WTC11 (cell line): ENCODE results near the gene ROR2. TPM values are rescaled to one million over a fixed set of nuclear protein-coding genes. Genes with fewer than 3 reads are reported as not detected.

Experiments used
- ATAC-seq: fragments of 200-7000 bp; cut with Tn5 transposase; 2 replicates; pipeline ENCODE4 v1.10.0; 2021; ENCODE audit warnings: mild to moderate bottlenecking, moderate library complexity
- CTCF ChIA-PET: fragments of 300-600 bp; sonication (Branson Sonifier 250); formaldehyde crosslinking; loops from one replicate; lab custom pipeline; 2021; ENCODE audit warnings: antibody characterized with exemption; lab: Charles Lee
- POLR2A ChIA-PET: fragments of 350-600 bp; sonication (Branson Sonifier 250); formaldehyde crosslinking; loops from one replicate; lab custom pipeline; 2021; ENCODE audit warnings: antibody characterized with exemption; lab: Charles Lee
- DNase-seq: peaks from one replicate; pipeline ENCODE4 v3.0.0; 2021; ENCODE audit warnings: low spot score
- H3K27ac Mint-ChIP-seq: 2 replicates; pipeline ENCODE4 v1.8.0; 2021; ENCODE audit warnings: mixed read lengths
- H3K27me3 Mint-ChIP-seq: 2 replicates; pipeline ENCODE4 v1.8.0; 2021; ENCODE audit warnings: low read depth, mild to moderate bottlenecking, moderate library complexity, mixed read lengths
- H3K36me3 Mint-ChIP-seq: 2 replicates; pipeline ENCODE4 v1.8.0; 2021; ENCODE audit warnings: mixed read lengths
- H3K4me1 Mint-ChIP-seq: 2 replicates; pipeline ENCODE4 v1.8.0; 2022; ENCODE audit warnings: mixed read lengths
- H3K4me3 Mint-ChIP-seq: 2 replicates; pipeline ENCODE4 v1.8.0; 2021; ENCODE audit warnings: mild to moderate bottlenecking, moderate library complexity, mixed read lengths
- H3K9me3 Mint-ChIP-seq: 2 replicates; pipeline ENCODE4 v1.8.0; 2021; ENCODE audit warnings: mixed read lengths
- ERG ChIP-seq: fragments of 250-450 bp; sonication (Bioruptor Pico); IDR thresholded peaks from 2 replicates; pipeline ENCODE4 v1.8.0; 2021; ENCODE audit warnings: mild to moderate bottlenecking
- FOXJ3 ChIP-seq: sonication (generic); formaldehyde crosslinking; IDR thresholded peaks from 2 replicates; pipeline ENCODE4 v1.9.0; 2021; ENCODE audit warnings: missing genetic modification reagents, mild to moderate bottlenecking, borderline replicate concordance
- HMGA2 ChIP-seq: fragments of 250-450 bp; sonication (Bioruptor Pico); IDR thresholded peaks from 2 replicates; pipeline ENCODE4 v1.4.0; 2021; ENCODE audit warnings: mild to moderate bottlenecking, moderate library complexity
- JUN ChIP-seq: sonication (generic); formaldehyde crosslinking; IDR thresholded peaks from 2 replicates; pipeline ENCODE4 v1.8.0; 2023; ENCODE audit warnings: mild to moderate bottlenecking, missing genetic modification reagents
- MAX ChIP-seq: sonication (generic); formaldehyde crosslinking; IDR thresholded peaks from 2 replicates; pipeline ENCODE4 v1.8.0; 2022; ENCODE audit warnings: mild to moderate bottlenecking, missing genetic modification reagents
- NFYB ChIP-seq: sonication (generic); formaldehyde crosslinking; conservative IDR thresholded peaks from 2 replicates; pipeline ENCODE4 v1.8.0; 2022; ENCODE audit warnings: low read depth, missing genetic modification reagents
- NR1H2 ChIP-seq: sonication (generic); formaldehyde crosslinking; IDR thresholded peaks from 2 replicates; pipeline ENCODE4 v1.9.0; 2021; ENCODE audit warnings: mild to moderate bottlenecking, moderate library complexity, missing genetic modification reagents
- RELA ChIP-seq: sonication (generic); formaldehyde crosslinking; IDR thresholded peaks from 2 replicates; pipeline ENCODE4 v1.8.1; 2022; ENCODE audit warnings: missing genetic modification reagents, mild to moderate bottlenecking, borderline replicate concordance
- SMAD3 ChIP-seq: sonication (generic); formaldehyde crosslinking; IDR thresholded peaks from 2 replicates; pipeline ENCODE4 v1.8.0; 2022; ENCODE audit warnings: missing genetic modification reagents, mild to moderate bottlenecking, borderline replicate concordance
- TEAD4 ChIP-seq: sonication (generic); formaldehyde crosslinking; IDR thresholded peaks from 2 replicates; pipeline ENCODE4 v1.8.0; 2022; ENCODE audit warnings: mild to moderate bottlenecking, missing genetic modification reagents
- ZBTB21 ChIP-seq: sonication (generic); formaldehyde crosslinking; IDR thresholded peaks from 2 replicates; pipeline ENCODE4 v1.8.1; 2023; ENCODE audit warnings: mild to moderate bottlenecking, missing genetic modification reagents, borderline replicate concordance
- ZNF121 ChIP-seq: sonication (generic); formaldehyde crosslinking; IDR thresholded peaks from 2 replicates; pipeline ENCODE4 v1.8.0; 2023; ENCODE audit warnings: missing genetic modification reagents
- ZNF423 ChIP-seq: fragments of 250-450 bp; sonication (Bioruptor Pico); IDR thresholded peaks from 2 replicates; pipeline ENCODE4 v2.1.2; 2022; ENCODE audit warnings: mild to moderate bottlenecking, moderate library complexity
- ZNF512 ChIP-seq: sonication (generic); formaldehyde crosslinking; IDR thresholded peaks from 2 replicates; pipeline ENCODE4 v1.8.1; 2022; ENCODE audit warnings: missing genetic modification reagents, borderline replicate concordance
- ZNF671 ChIP-seq: fragments of 250-450 bp; sonication (Bioruptor Pico); IDR thresholded peaks from 2 replicates; pipeline ENCODE4 v1.8.0; 2021; ENCODE audit warnings: mild to moderate bottlenecking
- total RNA-seq: library from RNA; stranded (reverse); gene quantifications from 3 replicates; pipeline ENCODE4 v1.2.3, GENCODE V29; 2021
- TF ChIP-seq, protein P1 (sequence below): sonication (generic); formaldehyde crosslinking; conservative IDR thresholded peaks from 2 replicates; pipeline ENCODE4 v1.8.1; 2023; ENCODE audit warnings: mild to moderate bottlenecking, low read depth, missing genetic modification reagents, moderate library complexity
- TF ChIP-seq, protein P2 (sequence below): sonication (generic); formaldehyde crosslinking; IDR thresholded peaks from 2 replicates; pipeline ENCODE4 v1.8.1; 2022; ENCODE audit warnings: mild to moderate bottlenecking, moderate library complexity, missing genetic modification reagents
- TF ChIP-seq, protein P3 (sequence below): fragments of 250-450 bp; sonication (Bioruptor Pico); IDR thresholded peaks from 2 replicates; pipeline ENCODE4 v2.1.2; 2022; ENCODE audit warnings: mild to moderate bottlenecking, moderate library complexity
- TF ChIP-seq, protein P4 (sequence below): sonication (generic); formaldehyde crosslinking; IDR thresholded peaks from 2 replicates; pipeline ENCODE4 v1.8.0; 2022; ENCODE audit warnings: mild to moderate bottlenecking, missing genetic modification reagents
- TF ChIP-seq, protein P5 (sequence below): sonication (generic); formaldehyde crosslinking; IDR thresholded peaks from 2 replicates; pipeline ENCODE4 v1.8.0; 2022; ENCODE audit warnings: missing genetic modification reagents
- TF ChIP-seq, protein P6 (sequence below): sonication (generic); formaldehyde crosslinking; IDR thresholded peaks from 2 replicates; pipeline ENCODE4 v1.8.0; 2023; ENCODE audit warnings: missing genetic modification reagents

The ROR2 gene
- total RNA-seq, 1 experiment from 2014 or later: 19.8 TPM

DNA sequence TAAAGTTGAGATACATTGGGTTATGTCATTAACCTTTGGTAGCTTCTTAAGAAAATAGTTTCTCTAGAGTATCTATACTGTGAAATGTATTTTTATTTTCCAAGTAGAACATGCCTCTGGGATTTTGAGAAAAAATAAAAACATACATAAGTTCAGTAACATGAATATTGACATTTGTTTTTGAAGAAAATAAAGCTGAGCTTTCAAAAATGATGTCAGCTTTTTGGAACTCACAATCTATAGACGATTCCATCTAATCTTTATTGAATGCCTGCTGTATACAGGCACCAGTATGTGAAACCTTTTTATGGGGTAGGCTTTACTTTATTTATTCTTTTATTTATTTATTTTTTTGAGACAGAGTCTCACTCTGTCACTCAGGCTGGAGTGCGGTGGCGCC lies 350.5 kb downstream of the ROR2 start:
- POLR2A ChIA-PET: no interaction called here
- no peak for DNase-seq
- ATAC-seq: no peak
- peaks cover 8% of the 10 kb centered on the region for H3K4me1 Mint-ChIP-seq
- no peaks in the 10 kb centered on the region for H3K36me3 Mint-ChIP-seq
- TF ChIP-seq, protein P1, sequence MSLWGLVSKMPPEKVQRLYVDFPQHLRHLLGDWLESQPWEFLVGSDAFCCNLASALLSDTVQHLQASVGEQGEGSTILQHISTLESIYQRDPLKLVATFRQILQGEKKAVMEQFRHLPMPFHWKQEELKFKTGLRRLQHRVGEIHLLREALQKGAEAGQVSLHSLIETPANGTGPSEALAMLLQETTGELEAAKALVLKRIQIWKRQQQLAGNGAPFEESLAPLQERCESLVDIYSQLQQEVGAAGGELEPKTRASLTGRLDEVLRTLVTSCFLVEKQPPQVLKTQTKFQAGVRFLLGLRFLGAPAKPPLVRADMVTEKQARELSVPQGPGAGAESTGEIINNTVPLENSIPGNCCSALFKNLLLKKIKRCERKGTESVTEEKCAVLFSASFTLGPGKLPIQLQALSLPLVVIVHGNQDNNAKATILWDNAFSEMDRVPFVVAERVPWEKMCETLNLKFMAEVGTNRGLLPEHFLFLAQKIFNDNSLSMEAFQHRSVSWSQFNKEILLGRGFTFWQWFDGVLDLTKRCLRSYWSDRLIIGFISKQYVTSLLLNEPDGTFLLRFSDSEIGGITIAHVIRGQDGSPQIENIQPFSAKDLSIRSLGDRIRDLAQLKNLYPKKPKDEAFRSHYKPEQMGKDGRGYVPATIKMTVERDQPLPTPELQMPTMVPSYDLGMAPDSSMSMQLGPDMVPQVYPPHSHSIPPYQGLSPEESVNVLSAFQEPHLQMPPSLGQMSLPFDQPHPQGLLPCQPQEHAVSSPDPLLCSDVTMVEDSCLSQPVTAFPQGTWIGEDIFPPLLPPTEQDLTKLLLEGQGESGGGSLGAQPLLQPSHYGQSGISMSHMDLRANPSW (CRISPR knock-in tag): no peak
- no peak for TF ChIP-seq ZNF512 (CRISPR knock-in tag)
- TF ChIP-seq HMGA2 (CRISPR knock-in tag): no peak
- TF ChIP-seq TEAD4 (CRISPR knock-in tag): no peak
- TF ChIP-seq JUN (CRISPR knock-in tag): no peak
- TF ChIP-seq, protein P2, sequence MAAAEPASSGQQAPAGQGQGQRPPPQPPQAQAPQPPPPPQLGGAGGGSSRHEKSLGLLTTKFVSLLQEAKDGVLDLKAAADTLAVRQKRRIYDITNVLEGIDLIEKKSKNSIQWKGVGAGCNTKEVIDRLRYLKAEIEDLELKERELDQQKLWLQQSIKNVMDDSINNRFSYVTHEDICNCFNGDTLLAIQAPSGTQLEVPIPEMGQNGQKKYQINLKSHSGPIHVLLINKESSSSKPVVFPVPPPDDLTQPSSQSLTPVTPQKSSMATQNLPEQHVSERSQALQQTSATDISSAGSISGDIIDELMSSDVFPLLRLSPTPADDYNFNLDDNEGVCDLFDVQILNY (CRISPR knock-in tag): no peak
- no peak for TF ChIP-seq ZNF423 (CRISPR knock-in tag)
- TF ChIP-seq MAX: no peak
- no peak for TF ChIP-seq FOXJ3 (CRISPR knock-in tag)
- TF ChIP-seq, protein P3, sequence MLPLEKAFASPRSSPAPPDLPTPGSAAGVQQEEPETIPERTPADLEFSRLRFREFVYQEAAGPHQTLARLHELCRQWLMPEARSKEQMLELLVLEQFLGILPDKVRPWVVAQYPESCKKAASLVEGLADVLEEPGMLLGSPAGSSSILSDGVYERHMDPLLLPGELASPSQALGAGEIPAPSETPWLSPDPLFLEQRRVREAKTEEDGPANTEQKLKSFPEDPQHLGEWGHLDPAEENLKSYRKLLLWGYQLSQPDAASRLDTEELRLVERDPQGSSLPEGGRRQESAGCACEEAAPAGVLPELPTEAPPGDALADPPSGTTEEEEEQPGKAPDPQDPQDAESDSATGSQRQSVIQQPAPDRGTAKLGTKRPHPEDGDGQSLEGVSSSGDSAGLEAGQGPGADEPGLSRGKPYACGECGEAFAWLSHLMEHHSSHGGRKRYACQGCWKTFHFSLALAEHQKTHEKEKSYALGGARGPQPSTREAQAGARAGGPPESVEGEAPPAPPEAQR (CRISPR knock-in tag): no peak
- TF ChIP-seq NFYB (CRISPR knock-in tag): no peak
- TF ChIP-seq ZNF121 (CRISPR knock-in tag): no peak
- no peak for TF ChIP-seq RELA
- no peak for TF ChIP-seq ZNF671 (CRISPR knock-in tag)
- TF ChIP-seq, all 79 proteins: peak for 0
- Mint-ChIP-seq H3K9me3 (no peaks in the 10 kb centered on the region), H3K4me3 (no peak overlapping the region), H3K27ac (no peak overlapping the region), H3K27me3 (no peaks in the 10 kb centered on the region; the same call in 1 of the 2 replicates)
- CTCF ChIA-PET: no interaction called here

GRCh38 chr9:91591627-91592026 lies 358.4 kb downstream of the ROR2 start:
- H3K27me3 Mint-ChIP-seq: no peaks in the 10 kb centered on the region
- POLR2A ChIA-PET: interaction anchor here (0.7 kb wide), 1 partner anchor 324 kb away, joined by 4 read pairs; no protein-coding TSS in a partner anchor
- no peak overlapping the region for H3K27ac Mint-ChIP-seq
- H3K9me3 Mint-ChIP-seq: no peaks in the 10 kb centered on the region
- ATAC-seq (no peak), DNase-seq (no peak)
- H3K4me1 Mint-ChIP-seq: peaks cover 6% of the 10 kb centered on the region; the same call in 1 of the 2 replicates
- H3K4me3 Mint-ChIP-seq: no peak overlapping the region
- no peaks in the 10 kb centered on the region for H3K36me3 Mint-ChIP-seq
- CTCF ChIA-PET: interaction anchor here (0.6 kb wide), 1 partner anchor 13 kb away, joined by 3 read pairs; no protein-coding TSS in a partner anchor
- TF ChIP-seq, protein P4, sequence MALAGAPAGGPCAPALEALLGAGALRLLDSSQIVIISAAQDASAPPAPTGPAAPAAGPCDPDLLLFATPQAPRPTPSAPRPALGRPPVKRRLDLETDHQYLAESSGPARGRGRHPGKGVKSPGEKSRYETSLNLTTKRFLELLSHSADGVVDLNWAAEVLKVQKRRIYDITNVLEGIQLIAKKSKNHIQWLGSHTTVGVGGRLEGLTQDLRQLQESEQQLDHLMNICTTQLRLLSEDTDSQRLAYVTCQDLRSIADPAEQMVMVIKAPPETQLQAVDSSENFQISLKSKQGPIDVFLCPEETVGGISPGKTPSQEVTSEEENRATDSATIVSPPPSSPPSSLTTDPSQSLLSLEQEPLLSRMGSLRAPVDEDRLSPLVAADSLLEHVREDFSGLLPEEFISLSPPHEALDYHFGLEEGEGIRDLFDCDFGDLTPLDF (CRISPR knock-in tag): no peak
- TF ChIP-seq, protein P5, sequence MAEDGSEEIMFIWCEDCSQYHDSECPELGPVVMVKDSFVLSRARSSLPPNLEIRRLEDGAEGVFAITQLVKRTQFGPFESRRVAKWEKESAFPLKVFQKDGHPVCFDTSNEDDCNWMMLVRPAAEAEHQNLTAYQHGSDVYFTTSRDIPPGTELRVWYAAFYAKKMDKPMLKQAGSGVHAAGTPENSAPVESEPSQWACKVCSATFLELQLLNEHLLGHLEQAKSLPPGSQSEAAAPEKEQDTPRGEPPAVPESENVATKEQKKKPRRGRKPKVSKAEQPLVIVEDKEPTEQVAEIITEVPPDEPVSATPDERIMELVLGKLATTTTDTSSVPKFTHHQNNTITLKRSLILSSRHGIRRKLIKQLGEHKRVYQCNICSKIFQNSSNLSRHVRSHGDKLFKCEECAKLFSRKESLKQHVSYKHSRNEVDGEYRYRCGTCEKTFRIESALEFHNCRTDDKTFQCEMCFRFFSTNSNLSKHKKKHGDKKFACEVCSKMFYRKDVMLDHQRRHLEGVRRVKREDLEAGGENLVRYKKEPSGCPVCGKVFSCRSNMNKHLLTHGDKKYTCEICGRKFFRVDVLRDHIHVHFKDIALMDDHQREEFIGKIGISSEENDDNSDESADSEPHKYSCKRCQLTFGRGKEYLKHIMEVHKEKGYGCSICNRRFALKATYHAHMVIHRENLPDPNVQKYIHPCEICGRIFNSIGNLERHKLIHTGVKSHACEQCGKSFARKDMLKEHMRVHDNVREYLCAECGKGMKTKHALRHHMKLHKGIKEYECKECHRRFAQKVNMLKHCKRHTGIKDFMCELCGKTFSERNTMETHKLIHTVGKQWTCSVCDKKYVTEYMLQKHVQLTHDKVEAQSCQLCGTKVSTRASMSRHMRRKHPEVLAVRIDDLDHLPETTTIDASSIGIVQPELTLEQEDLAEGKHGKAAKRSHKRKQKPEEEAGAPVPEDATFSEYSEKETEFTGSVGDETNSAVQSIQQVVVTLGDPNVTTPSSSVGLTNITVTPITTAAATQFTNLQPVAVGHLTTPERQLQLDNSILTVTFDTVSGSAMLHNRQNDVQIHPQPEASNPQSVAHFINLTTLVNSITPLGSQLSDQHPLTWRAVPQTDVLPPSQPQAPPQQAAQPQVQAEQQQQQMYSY (CRISPR knock-in tag): no peak
- TF ChIP-seq ZBTB21 (CRISPR knock-in tag) (no peak), ERG (CRISPR knock-in tag) (no peak), NR1H2 (no peak), SMAD3 (CRISPR knock-in tag) (no peak)
- TF ChIP-seq, protein P6, sequence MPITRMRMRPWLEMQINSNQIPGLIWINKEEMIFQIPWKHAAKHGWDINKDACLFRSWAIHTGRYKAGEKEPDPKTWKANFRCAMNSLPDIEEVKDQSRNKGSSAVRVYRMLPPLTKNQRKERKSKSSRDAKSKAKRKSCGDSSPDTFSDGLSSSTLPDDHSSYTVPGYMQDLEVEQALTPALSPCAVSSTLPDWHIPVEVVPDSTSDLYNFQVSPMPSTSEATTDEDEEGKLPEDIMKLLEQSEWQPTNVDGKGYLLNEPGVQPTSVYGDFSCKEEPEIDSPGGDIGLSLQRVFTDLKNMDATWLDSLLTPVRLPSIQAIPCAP (CRISPR knock-in tag): no peak
